ENCODE measurements around the gene ZNF487.
A peak's percentile ranks its signal among the peaks of the same experiment; 100 is the strongest.

DNA sequence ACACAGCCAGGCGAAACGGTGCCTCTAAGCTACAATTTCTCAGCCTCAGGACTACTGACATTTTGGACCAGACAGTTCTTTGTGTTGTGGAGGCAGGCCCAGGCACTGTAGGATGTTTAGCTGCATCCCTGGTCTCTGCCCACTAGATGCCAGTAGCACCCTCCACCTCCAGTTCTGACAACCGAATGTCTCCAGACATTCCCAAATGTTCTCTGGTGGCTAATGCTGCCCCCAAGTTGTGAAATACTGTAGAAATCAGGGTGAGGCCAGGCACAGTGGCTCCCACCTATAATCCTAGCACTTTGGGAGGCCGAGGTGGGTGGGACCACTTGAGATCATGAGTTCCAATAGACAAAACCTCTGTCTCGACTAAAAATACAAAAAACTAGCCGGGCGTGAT lies 46.2 kb upstream of the ZNF487 start:
- TF ChIP-seq, protein P1, sequence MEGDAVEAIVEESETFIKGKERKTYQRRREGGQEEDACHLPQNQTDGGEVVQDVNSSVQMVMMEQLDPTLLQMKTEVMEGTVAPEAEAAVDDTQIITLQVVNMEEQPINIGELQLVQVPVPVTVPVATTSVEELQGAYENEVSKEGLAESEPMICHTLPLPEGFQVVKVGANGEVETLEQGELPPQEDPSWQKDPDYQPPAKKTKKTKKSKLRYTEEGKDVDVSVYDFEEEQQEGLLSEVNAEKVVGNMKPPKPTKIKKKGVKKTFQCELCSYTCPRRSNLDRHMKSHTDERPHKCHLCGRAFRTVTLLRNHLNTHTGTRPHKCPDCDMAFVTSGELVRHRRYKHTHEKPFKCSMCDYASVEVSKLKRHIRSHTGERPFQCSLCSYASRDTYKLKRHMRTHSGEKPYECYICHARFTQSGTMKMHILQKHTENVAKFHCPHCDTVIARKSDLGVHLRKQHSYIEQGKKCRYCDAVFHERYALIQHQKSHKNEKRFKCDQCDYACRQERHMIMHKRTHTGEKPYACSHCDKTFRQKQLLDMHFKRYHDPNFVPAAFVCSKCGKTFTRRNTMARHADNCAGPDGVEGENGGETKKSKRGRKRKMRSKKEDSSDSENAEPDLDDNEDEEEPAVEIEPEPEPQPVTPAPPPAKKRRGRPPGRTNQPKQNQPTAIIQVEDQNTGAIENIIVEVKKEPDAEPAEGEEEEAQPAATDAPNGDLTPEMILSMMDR (conservative IDR thresholded peaks at IDR 0.05 in 1 of 2, IDR thresholded peaks at IDR 0.05 in 1 of 2; ENCODE audit: low read depth in 1 of 2, low read length in 2 of 2): peak; percentile 64 to 66
- TF ChIP-seq EZH2 (IDR thresholded peaks at IDR 0.05; ENCODE audit: low read length, missing control alignments): no peak
